A549 treated with RU486 at 1 μM for 4 hours (cell line): ENCODE measurements around the gene ANGPTL5. TPM values are rescaled to one million over a fixed set of nuclear protein-coding genes. Genes with fewer than 3 reads are reported as not detected.

Experiments used
- total RNA-seq: library from RNA; stranded (reverse); fragments of 200-300 nt; extraction: Qiagen RNA extraction; gene quantifications from 5 replicates; pipeline ENCODE4 v1.2.3, GENCODE V29; 2022; ENCODE audit warnings: low read depth

The ANGPTL5 gene
- total RNA-seq, result 0.05 to 0.14 TPM in 2 of 5 replicates, not detected in the others

DNA sequence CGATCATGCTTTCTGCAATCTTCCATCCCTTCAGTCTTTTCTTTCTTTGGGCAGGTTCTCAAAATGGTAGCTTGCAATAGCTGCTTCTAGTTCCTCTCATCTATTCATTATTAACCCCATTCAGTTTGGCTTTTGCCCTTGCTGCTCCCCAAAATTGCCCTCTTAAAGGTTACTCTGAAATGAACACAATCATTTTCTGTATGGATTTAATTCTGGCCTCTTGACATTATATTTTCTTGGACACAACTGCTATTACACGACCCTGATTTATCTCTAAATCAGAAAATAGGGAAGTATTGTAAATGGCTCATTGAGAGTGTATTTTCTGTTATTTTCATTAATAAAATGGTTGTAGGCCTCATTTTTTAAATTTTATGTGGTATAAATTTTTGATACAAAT lies at the start of gene ANGPTL5:
ANGPTL5 (minus strand) TSS at position 101 of the 400 bp plus-strand sequence. CDS start 8,613 bp downstream, outside the sequence.

GRCh38 chr11:101914738-101915426 lies 1.4 kb downstream of the ANGPTL5 start, which contains the start of gene CEP126:
Gene CEP126 (plus strand): TSS chr11:101915010. CDS start chr11:101915285, 275 bp downstream.

Other genes starting within 250 kb of the ANGPTL5 start
- 3.1 to 4.6 TPM (median 3.4 TPM) in 5 replicates for gene CEP126, start 1.5 kb downstream of the ANGPTL5 start, total RNA-seq
- 4.9 to 7.1 TPM (median 6.6 TPM) in 5 replicates for gene CFAP300, start 130.9 kb upstream of the ANGPTL5 start, total RNA-seq
- 43.4 to 55.1 TPM (median 49.7 TPM) in 5 replicates for gene YAP1, start 193.9 kb upstream of the ANGPTL5 start, total RNA-seq